Hepatocyte (in vitro differentiated cells): ENCODE results near the gene HNRNPLL. TPM values are rescaled to one million over a fixed set of nuclear protein-coding genes. Genes with fewer than 3 reads are reported as not detected.

Source experiments
- DNase-seq: peaks from one replicate; pipeline ENCODE4 v3.0.0-alpha.2; 2016; ENCODE audit warnings: low spot score
- H2AFZ ChIP-seq: fragments of 200-600 bp; sonication (generic); 2 replicates; pipeline ENCODE4 v1.6.0; 2016; ENCODE audit warnings: antibody characterized with exemption, mild to moderate bottlenecking
- H3K27ac ChIP-seq: fragments of 200-600 bp; sonication (generic); 2 replicates; pipeline ENCODE4 v1.5.1; 2016; ENCODE audit warnings: mild to moderate bottlenecking
- H3K27me3 ChIP-seq: fragments of 200-600 bp; sonication (generic); 2 replicates; pipeline ENCODE4 v1.6.1; 2016
- H3K36me3 ChIP-seq: fragments of 200-600 bp; sonication (generic); replicated peaks from 2 replicates; pipeline ENCODE4 v1.5.1; 2016; ENCODE audit warnings: low read depth; ENCODE audit not compliant: insufficient read depth
- H3K4me1 ChIP-seq: fragments of 200-600 bp; sonication (generic); 2 replicates; pipeline ENCODE4 v1.5.1; 2016; ENCODE audit warnings: mild to moderate bottlenecking, moderate library complexity; ENCODE audit not compliant: insufficient read depth
- H3K4me2 ChIP-seq: fragments of 200-600 bp; sonication (generic); 2 replicates; pipeline ENCODE4 v1.6.0; 2016
- H3K4me3 ChIP-seq: fragments of 200-600 bp; sonication (generic); 2 replicates; pipeline ENCODE4 v1.5.1; 2016; ENCODE audit warnings: mild to moderate bottlenecking
- H3K79me2 ChIP-seq: fragments of 200-600 bp; sonication (generic); 2 replicates; pipeline ENCODE4 v1.6.0; 2017; ENCODE audit warnings: mild to moderate bottlenecking
- H3K9me2 ChIP-seq: fragments of 200-600 bp; sonication (generic); replicated peaks from 2 replicates; pipeline ENCODE4 v1.6.0; 2017; ENCODE audit warnings: mild to moderate bottlenecking; ENCODE audit not compliant: insufficient read depth
- H3K9me3 ChIP-seq: fragments of 200-600 bp; sonication (generic); 2 replicates; pipeline ENCODE4 v1.5.1; 2016; ENCODE audit warnings: low read depth, mild to moderate bottlenecking
- H4K20me1 ChIP-seq: fragments of 200-600 bp; sonication (generic); 2 replicates; pipeline ENCODE4 v1.6.0; 2016; ENCODE audit warnings: mild to moderate bottlenecking; ENCODE audit not compliant: insufficient read depth, poor library complexity, severe bottlenecking
- CTCF ChIP-seq: fragments of 200-600 bp; sonication (generic); IDR thresholded peaks from 2 replicates; pipeline ENCODE4 v1.5.1; 2016; ENCODE audit warnings: antibody characterized with exemption, mild to moderate bottlenecking; ENCODE audit not compliant: poor library complexity
- EZH2 ChIP-seq: fragments of 200-600 bp; sonication (generic); IDR thresholded peaks from 2 replicates; pipeline ENCODE4 v1.6.1; 2016; ENCODE audit warnings: antibody characterized with exemption, mild to moderate bottlenecking, borderline replicate concordance
- EZH2phosphoT487 ChIP-seq: fragments of 200-600 bp; sonication (generic); IDR thresholded peaks from one replicate; pipeline ENCODE4 v1.6.1; 2018; ENCODE audit warnings: antibody characterized with exemption, mild to moderate bottlenecking, low read depth, moderate library complexity; ENCODE audit not compliant: unreplicated experiment, severe bottlenecking
- WGBS: methylation state at CpG from one replicate; pipeline ENCODE4 v1.1.6; 2016; ENCODE audit warnings: low lambda C conversion rate; ENCODE audit errors: missing lambda C conversion rate; 5-methylcytosine and 5-hydroxymethylcytosine counted together
- polyA plus RNA-seq: library from polyadenylated mRNA; unstranded; fragments of >200 nt; fragmentation: Nextera tagmentation; extraction: Ambion mirVana; gene quantifications from 2 replicates; pipeline ENCODE4 v1.2.1, GENCODE V29; 2016
- total RNA-seq: library from RNA; depleted of rRNA; stranded (reverse); fragments of >200 nt; gene quantifications from 2 replicates; pipeline ENCODE4 v1.2.3, GENCODE V29; 2014

Gene HNRNPLL
- total and polyA plus RNA-seq, 2 experiments from 2014 or later, result 37.6 to 55.7 TPM

DNA sequence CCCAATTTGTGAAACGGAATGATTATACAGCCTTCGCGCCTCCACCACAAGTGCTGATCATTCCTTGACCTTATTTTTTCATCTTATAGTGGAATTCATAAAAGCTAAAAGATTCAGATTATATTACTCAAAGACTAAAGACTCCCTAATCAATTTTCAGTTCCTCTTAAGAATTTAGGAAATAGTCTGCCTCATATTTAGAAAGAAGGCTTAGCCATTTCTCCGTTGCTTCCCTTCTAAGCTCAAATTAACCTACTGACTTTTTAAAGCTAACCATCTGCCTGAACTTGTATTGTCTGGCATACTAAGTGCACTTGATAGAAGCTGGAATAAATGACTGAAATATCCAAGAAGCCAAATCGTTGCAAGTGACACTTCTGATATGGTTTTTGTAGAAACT, 44.7 kb downstream of the HNRNPLL start:
- Histone ChIP-seq H3K27me3 (no peaks in the 10 kb centered on the region), H3K4me2 (no peak overlapping the region), H3K79me2 (no peaks in the 10 kb centered on the region), H3K4me1 (no peaks in the 10 kb centered on the region), H3K9me2 (no peaks in the 10 kb centered on the region), H3K9me3 (no peaks in the 10 kb centered on the region), H2AFZ (no peak overlapping the region), H3K4me3 (no peak overlapping the region), H3K27ac (no peak overlapping the region), H3K36me3 (no peaks in the 10 kb centered on the region), H4K20me1 (no peaks in the 10 kb centered on the region)
- DNase-seq, result no peak
- TF ChIP-seq CTCF, result no peak
- no peak for TF ChIP-seq EZH2
- TF ChIP-seq EZH2phosphoT487, result no peak
- 96% methylated on average over 5 of the region's 5 CpGs for WGBS

DNA sequence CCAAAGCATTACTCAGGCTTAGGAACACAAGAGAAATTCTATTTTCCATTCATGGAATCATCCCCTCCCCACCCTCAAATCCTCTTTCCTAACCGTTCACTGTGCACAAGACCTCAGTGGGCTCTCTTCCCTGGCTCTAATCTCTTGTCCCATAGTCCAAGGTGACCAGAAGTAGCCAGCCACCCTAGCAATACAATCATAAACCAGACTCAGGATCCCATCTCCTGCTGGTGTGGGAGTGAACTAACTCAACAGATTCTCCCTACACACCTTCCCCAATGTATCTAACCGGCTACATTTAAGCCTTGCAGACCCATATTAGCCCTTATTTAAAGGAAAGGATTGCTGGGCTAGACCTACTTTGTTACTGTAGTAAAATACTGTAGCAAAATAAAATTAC, 45.5 kb downstream of the HNRNPLL start:
- no peak overlapping the region for H3K4me3 ChIP-seq
- H2AFZ ChIP-seq, result no peak overlapping the region
- TF ChIP-seq EZH2, result no peak
- no peak for TF ChIP-seq EZH2phosphoT487
- H3K27me3 ChIP-seq, result no peaks in the 10 kb centered on the region
- 94% methylated on average over 2 of the region's 2 CpGs for WGBS
- H4K20me1 ChIP-seq, result no peaks in the 10 kb centered on the region
- no peak overlapping the region for H3K27ac ChIP-seq
- H3K4me2 ChIP-seq, result no peak overlapping the region
- no peaks in the 10 kb centered on the region for H3K36me3 ChIP-seq
- H3K9me3 ChIP-seq, result no peaks in the 10 kb centered on the region
- no peaks in the 10 kb centered on the region for H3K4me1 ChIP-seq
- DNase-seq, result no peak
- no peaks in the 10 kb centered on the region for H3K79me2 ChIP-seq
- no peaks in the 10 kb centered on the region for H3K9me2 ChIP-seq

DNA sequence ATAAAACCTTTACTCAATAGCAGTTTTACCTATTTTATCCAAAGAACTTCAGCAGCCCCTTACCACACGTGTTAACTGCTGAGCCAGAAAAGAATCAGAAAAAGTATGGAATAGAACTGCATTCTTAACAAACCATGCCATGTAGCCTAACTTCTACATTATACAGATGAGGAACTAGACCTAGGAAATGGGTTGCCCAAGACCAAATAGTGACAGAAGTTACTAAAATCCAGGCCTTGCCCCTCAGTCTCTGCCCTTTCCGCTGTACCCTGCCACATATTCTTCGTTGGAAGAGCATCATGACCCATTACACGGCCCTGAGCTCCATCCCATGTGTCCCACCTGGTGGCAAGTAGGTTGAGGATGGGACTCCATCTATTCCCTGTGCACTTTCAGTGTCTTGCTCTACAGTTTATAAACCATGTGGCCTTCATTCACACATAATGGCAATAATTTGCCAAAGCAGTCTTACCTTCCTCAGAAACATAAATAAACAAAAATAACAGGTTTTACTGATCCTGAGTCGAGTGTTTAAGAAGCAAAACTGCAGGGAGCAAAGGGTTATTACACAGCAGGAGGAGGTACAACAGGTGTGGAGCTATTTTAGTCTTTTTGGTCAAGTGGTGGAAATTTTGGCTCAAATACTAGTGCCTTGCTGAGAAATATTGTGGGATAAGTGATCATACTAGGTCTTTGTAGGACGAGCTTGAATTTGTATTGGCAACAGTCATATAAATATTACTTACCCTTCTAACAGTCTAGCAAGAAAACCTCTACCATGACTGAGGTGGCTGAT, 46.5 kb downstream of the HNRNPLL start:
- Histone ChIP-seq H3K27ac (no peak overlapping the region), H3K36me3 (no peaks in the 10 kb centered on the region), H4K20me1 (no peaks in the 10 kb centered on the region), H3K4me2 (no peak overlapping the region), H3K9me2 (no peaks in the 10 kb centered on the region), H3K4me3 (no peak overlapping the region), H2AFZ (no peak overlapping the region), H3K9me3 (no peaks in the 10 kb centered on the region), H3K4me1 (no peaks in the 10 kb centered on the region), H3K27me3 (no peaks in the 10 kb centered on the region), H3K79me2 (no peaks in the 10 kb centered on the region)
- DNase-seq, result no peak
- TF ChIP-seq EZH2 (no peak), EZH2phosphoT487 (no peak), CTCF (no peak)
- 96% methylated on average over 6 of the region's 6 CpGs for WGBS

DNA sequence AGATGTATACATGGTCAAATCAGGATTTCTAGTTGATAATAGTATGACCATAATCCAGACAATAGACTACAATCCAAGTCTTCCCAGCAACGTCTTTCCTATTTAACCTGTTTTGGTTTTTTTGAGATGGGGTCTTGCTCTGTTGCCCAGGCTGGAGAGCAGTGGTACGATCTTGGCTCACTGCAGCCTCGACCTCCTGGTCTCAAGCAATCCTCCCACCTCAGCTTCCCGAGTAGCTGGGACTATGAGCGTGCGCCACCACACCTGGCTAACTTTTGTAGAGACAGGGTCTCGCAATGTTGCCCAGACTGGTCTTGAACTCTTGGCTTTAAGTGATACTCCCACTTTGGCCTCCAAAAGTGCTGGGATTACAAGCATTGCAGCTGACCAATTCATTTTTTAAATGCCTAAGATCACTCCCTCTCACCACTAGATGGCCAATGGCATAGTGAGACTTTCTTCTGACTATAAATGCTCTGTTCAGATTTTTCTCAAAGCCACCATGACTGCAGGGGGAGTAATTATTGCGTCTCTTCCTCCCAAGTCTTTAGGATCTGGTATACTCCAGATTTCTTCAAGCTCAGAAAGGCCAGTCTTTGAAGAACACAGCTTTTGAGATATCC, 47.6 kb downstream of the HNRNPLL start:
- no peaks in the 10 kb centered on the region for H3K9me2 ChIP-seq
- no peaks in the 10 kb centered on the region for H3K9me3 ChIP-seq
- no peak overlapping the region for H2AFZ ChIP-seq
- no peaks in the 10 kb centered on the region for H3K36me3 ChIP-seq
- H3K79me2 ChIP-seq, result no peaks in the 10 kb centered on the region
- H3K27me3 ChIP-seq, result no peaks in the 10 kb centered on the region
- DNase-seq, result no peak
- 98% methylated on average over 8 of the region's 8 CpGs for WGBS
- no peak overlapping the region for H3K4me3 ChIP-seq
- H4K20me1 ChIP-seq, result no peaks in the 10 kb centered on the region
- TF ChIP-seq EZH2, result no peak
- TF ChIP-seq CTCF, result peak; percentile 31
- TF ChIP-seq EZH2phosphoT487, result no peak
- no peak overlapping the region for H3K4me2 ChIP-seq
- H3K27ac ChIP-seq, result no peak overlapping the region
- no peaks in the 10 kb centered on the region for H3K4me1 ChIP-seq
